Keratinocyte (primary cell): ENCODE results near the gene CHRNA7. TPM values are rescaled to one million over a fixed set of nuclear protein-coding genes. Genes with fewer than 3 reads are reported as not detected.

Experiments
- DNase-seq: peaks from one replicate; pipeline ENCODE4 v3.0.0-alpha.2; 2011; ENCODE audit warnings: low read depth, missing footprints, low spot score
- FAIRE-seq: peaks from 2 replicates; lab custom pipeline; 2011; peaks lifted over from hg19 to GRCh38; lab: Jason Lieb, UNC
- H2AFZ ChIP-seq: 2 replicates; pipeline ENCODE4 v1.6.0; 2012; ENCODE audit warnings: low read length, control low read depth, inconsistent platforms; ENCODE audit not compliant: control insufficient read depth
- H3K27ac ChIP-seq: 2 replicates; pipeline ENCODE4 v1.5.1; 2011; ENCODE audit warnings: low read length; ENCODE audit not compliant: control insufficient read depth, insufficient read depth
- H3K27me3 ChIP-seq: 3 replicates; pipeline ENCODE4 v1.6.0; 2011; ENCODE audit warnings: low read length; ENCODE audit not compliant: control insufficient read depth, insufficient read depth; ENCODE audit errors: extremely low read depth
- H3K36me3 ChIP-seq, 2 experiments: 2 replicates in 1 of 2; 3 replicates in 1 of 2; pipeline ENCODE4 v1.5.1; 2011; ENCODE audit warnings: low read length in 2 of 2, mild to moderate bottlenecking in 1 of 2; ENCODE audit not compliant: control insufficient read depth in 2 of 2, insufficient read depth in 2 of 2; ENCODE audit errors: extremely low read depth in 1 of 2
- H3K4me1 ChIP-seq: 3 replicates; pipeline ENCODE4 v1.5.1; 2011; ENCODE audit warnings: low read length; ENCODE audit not compliant: control insufficient read depth, insufficient read depth; ENCODE audit errors: extremely low read depth
- H3K4me2 ChIP-seq: 3 replicates; pipeline ENCODE4 v1.6.0; 2011; ENCODE audit warnings: low read depth, low read length; ENCODE audit not compliant: control insufficient read depth, insufficient read depth; ENCODE audit errors: extremely low read depth
- H3K4me3 ChIP-seq, 3 experiments: fragments of 200-600 bp in 1 of 3; sonication (generic) in 1 of 3; 2 replicates in 2 of 3; 3 replicates in 1 of 3; pipeline ENCODE4 v1.5.1; 2011 to 2016; ENCODE audit warnings: low read length in 3 of 3, mild to moderate bottlenecking in 3 of 3, control low read depth in 2 of 3, inconsistent platforms in 1 of 3, low read depth in 1 of 3, mixed read lengths in 1 of 3, mixed run types in 1 of 3, moderate library complexity in 1 of 3; ENCODE audit not compliant: control insufficient read depth in 2 of 3, insufficient read depth in 2 of 3; ENCODE audit errors: extremely low read depth in 1 of 3
- H3K79me2 ChIP-seq: 2 replicates; pipeline ENCODE4 v1.6.0; 2012; ENCODE audit warnings: low read length; ENCODE audit not compliant: control insufficient read depth, insufficient read depth
- H3K9ac ChIP-seq: 3 replicates; pipeline ENCODE4 v1.6.0; 2011; ENCODE audit warnings: low read length; ENCODE audit not compliant: control insufficient read depth, insufficient read depth; ENCODE audit errors: extremely low read depth
- H3K9me1 ChIP-seq: 3 replicates; pipeline ENCODE4 v1.6.0; 2011; ENCODE audit warnings: low read length; ENCODE audit not compliant: control insufficient read depth, insufficient read depth; ENCODE audit errors: extremely low read depth
- H3K9me3 ChIP-seq: 2 replicates; pipeline ENCODE4 v1.5.1; 2012; ENCODE audit warnings: low read depth, low read length; ENCODE audit not compliant: control insufficient read depth
- H4K20me1 ChIP-seq: 3 replicates; pipeline ENCODE4 v1.6.0; 2011; ENCODE audit warnings: low read length; ENCODE audit not compliant: control insufficient read depth, insufficient read depth; ENCODE audit errors: extremely low read depth
- CTCF ChIP-seq, 3 experiments: IDR thresholded peaks in 1 of 3; conservative IDR thresholded peaks in 1 of 3; optimal IDR thresholded peaks in 1 of 3; 2 replicates in 2 of 3; 3 replicates in 1 of 3; pipeline versions ENCODE3 to v1.5.1; 2011; ENCODE audit warnings: low read length in 3 of 3, mild to moderate bottlenecking in 3 of 3, moderate library complexity in 2 of 3, control low read depth in 1 of 3, inconsistent platforms in 1 of 3; ENCODE audit not compliant: insufficient read depth in 2 of 3; ENCODE audit errors: extremely low read depth in 1 of 3
- EZH2 ChIP-seq: IDR thresholded peaks from one replicate; pipeline ENCODE4 v1.6.1; 2012; ENCODE audit warnings: inconsistent platforms, mild to moderate bottlenecking, low read length, moderate library complexity
- dilution Hi-C: fragments of 300-500 bp; cut with MboI; formaldehyde crosslinking; loops from one replicate; pipeline ENCODE4 v1.7.0; 2020; ENCODE audit warnings: low sequenced_read_pairs; ENCODE audit not compliant: extremely low pct_ligation_motif_present
- polyA plus RNA-seq, 5 experiments: library from polyadenylated mRNA; depleted of rRNA in 3 of 5; stranded (reverse) in 3 of 5; stranded (forward) in 1 of 5; unstranded in 1 of 5; fragments of >200 nt; gene quantifications; 1 replicate in 1 of 5; 2 replicates in 3 of 5; 3 replicates in 1 of 5; pipeline versions ENCODE4 v1.2.1 to v1.2.3, GENCODE V29; 2011 to 2012; ENCODE audit warnings: missing spikeins in 2 of 5, low read depth in 1 of 5, low replicate concordance in 1 of 5

CHRNA7 gene
- polyA plus RNA-seq, 1 donor (not counting 4 experiments of a cell fraction or from before 2014, with no cell fraction given) = 0.93 TPM

- H3K4me2 ChIP-seq = peak overlapping the region; percentile 63
- H3K36me3 ChIP-seq = no peaks in the 10 kb centered on the region
- TF ChIP-seq EZH2 = no peak
- no peak for TF ChIP-seq CTCF (optimal IDR thresholded peaks at IDR 0.05 in 1 of 3, IDR thresholded peaks at IDR 0.05 in 1 of 3, conservative IDR thresholded peaks at IDR 0.05 in 1 of 3; ENCODE audit: extremely low read depth in 1 of 3, insufficient read depth in 2 of 3, low read length in 3 of 3)
- peaks cover 2% of the 10 kb centered on the region for H3K4me1 ChIP-seq
- DNase-seq (no peak), FAIRE-seq (no peak)
- no peaks in the 10 kb centered on the region for H3K9me1 ChIP-seq
- no peaks in the 10 kb centered on the region for H3K79me2 ChIP-seq
- peak overlapping the region; percentile 79 for H2AFZ ChIP-seq
- H3K27ac ChIP-seq = no peak overlapping the region
- no peaks in the 10 kb centered on the region for H3K9me3 ChIP-seq
- peak overlapping the region; percentile 42 to 56 (median 46) for H3K4me3 ChIP-seq
- no peaks in the 10 kb centered on the region for H4K20me1 ChIP-seq
- H3K9ac ChIP-seq = peak overlapping the region; percentile 41
- peaks cover 34% of the 10 kb centered on the region for H3K27me3 ChIP-seq
- dilution Hi-C loops = no loop called here
Measured at GRCh38 chr15:32030795-32031194, 480 bp downstream of the CHRNA7 start.

- TF ChIP-seq CTCF (optimal IDR thresholded peaks at IDR 0.05 in 1 of 3, IDR thresholded peaks at IDR 0.05 in 1 of 3, conservative IDR thresholded peaks at IDR 0.05 in 1 of 3; ENCODE audit: extremely low read depth in 1 of 3, insufficient read depth in 2 of 3, low read length in 3 of 3) (no peak), EZH2 (no peak)
- H3K4me1 ChIP-seq = peaks cover 2% of the 10 kb centered on the region
- H3K36me3 ChIP-seq = no peaks in the 10 kb centered on the region
- H3K9me1 ChIP-seq = no peaks in the 10 kb centered on the region
- DNase-seq (no peak), FAIRE-seq (no peak)
- no peak overlapping the region for H3K27ac ChIP-seq
- H3K4me3 ChIP-seq = no peak overlapping the region
- H3K79me2 ChIP-seq = no peaks in the 10 kb centered on the region
- H3K9ac ChIP-seq = no peak overlapping the region
- no peaks in the 10 kb centered on the region for H3K9me3 ChIP-seq
- no peaks in the 10 kb centered on the region for H4K20me1 ChIP-seq
- no peak overlapping the region for H2AFZ ChIP-seq
- peaks cover 34% of the 10 kb centered on the region for H3K27me3 ChIP-seq
- dilution Hi-C loops = no loop called here
- H3K4me2 ChIP-seq = no peak overlapping the region
Measured at GRCh38 chr15:32033186-32033890, 3.0 kb downstream of the CHRNA7 start.
